HG03378 (cell line): ENCODE measurements around the gene PCGF2.
"Not testable (repeated sequence)": the region's sequence is repeated elsewhere in the genome, so short reads cannot be mapped to it uniquely, and the experiment has no call there.

Experiments
- ATAC-seq: cut with Tn5 transposase; IDR thresholded peaks from one replicate; pipeline ENCODE4 v1.9.1; 2021; ENCODE audit warnings: mild to moderate bottlenecking, moderate library complexity; ENCODE audit not compliant: unreplicated experiment

PCGF2 gene

DNA sequence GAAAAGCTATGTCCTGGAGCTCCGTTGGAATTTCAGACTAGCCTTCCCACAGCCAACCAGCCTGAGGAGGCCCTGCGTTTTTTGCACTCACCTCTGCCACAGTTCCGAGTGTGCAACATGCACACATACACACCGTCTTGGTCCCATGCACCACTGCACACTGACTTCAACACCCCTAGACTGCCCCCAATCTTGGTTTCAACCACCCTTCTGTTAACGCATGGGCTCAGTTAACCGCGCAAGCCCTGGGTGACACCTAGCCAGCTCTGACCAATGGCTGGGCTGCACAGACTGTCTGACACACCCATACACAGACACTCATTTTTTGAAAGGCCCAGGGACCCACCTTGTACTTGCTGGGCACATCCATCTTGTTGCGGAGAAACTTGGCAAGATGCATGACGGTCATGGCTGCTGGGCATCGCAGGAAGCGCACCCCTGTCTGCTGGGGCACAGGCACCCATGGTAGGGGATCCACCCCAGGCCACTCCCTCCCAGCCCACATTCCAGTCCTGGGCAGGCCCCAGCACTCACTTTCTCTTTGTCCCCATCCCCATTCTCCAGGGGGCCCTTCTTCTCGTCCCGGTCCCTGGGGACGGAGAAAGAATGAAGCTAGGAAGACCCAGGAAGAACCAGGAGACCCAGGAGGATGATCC lies 10.0 kb downstream of the PCGF2 start:
- ATAC-seq = no peak

DNA sequence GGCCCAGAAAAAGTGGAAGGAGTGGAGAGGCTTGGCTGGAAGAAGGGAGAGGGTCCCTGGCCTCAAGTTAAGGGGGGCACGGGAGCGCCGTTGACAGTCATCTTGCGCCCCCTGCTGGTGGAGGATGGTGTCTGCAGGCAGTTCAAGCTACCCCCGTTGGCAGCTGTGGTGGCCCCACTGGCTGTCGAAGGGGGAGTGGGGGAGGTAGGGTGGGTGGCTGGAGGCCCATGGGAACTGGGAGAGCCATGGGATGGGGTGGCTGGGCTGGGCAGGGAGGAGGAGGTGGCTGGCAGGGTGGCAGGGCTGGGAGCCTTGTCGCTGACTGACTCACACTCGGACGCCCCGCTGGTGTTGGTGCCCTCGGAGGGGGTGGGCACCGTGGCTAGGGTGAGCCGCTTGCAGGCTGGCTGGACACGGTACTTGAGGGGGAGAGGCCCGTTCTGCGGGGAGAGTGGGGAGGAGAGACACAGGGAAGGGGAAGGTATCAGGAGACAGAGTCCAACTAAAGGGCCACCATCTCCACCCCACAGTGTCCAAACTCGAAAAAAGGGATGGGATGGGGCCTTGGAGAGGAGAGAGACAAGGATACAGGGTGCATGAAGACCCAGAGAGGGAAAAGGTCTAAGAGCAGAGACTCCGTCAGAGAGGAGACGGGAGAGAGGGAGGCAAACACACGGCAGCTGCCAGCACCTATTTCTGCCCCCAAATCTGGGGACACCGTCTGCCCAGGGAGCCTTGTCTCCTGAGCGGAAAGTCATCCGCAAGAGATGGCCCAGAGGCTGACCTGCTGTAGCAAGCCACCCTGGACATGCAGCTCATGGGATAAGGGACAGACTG lies 12.8 kb downstream of the PCGF2 start:
- no peak for ATAC-seq

DNA sequence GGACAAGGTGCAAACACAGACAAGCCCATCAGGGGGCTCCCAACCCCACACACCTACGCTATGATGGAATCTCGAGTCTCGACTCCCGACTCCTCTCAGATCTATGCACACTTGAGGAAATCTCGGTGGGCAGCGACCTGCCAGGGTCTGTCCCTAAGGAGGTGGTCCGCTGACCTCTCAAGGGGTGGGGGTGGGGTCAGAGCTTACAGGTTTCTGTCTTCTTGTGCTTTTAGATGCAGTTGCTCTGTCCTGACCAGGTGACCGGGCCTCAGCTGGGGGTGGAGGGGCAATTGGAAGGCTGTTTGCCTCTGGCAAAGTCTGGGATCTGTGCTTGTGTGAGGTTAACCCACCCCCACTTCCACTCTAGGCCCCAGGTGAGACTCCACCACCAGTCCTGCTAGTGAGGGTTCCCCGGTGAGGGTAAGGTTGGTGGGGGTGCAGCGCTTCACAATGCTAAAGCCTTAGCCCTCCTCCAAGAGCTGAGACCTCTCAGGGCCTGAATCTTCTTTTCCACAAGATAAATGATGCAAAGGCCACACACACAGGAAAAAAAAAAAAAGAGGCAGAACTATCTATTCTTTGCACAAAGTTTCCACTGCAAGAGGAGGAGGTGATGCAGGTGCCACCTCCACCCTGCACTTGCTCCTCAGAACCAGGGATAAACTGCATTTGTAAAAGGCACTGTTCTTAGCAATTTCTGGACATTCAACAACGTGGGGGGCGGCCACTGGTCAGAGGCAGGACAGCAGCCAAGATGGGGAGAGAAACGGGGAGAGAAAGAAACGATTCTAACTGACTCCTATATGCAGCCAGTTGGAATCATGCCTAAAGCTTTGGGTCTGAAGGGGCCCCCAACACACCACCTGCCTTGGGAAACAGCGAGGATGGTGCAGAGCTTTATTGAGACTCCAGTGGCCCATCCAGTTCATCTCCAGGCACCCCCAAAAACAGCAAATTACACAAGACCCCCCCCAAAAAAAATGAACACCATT lies 13.9 kb downstream of the PCGF2 start:
- no peak for ATAC-seq

DNA sequence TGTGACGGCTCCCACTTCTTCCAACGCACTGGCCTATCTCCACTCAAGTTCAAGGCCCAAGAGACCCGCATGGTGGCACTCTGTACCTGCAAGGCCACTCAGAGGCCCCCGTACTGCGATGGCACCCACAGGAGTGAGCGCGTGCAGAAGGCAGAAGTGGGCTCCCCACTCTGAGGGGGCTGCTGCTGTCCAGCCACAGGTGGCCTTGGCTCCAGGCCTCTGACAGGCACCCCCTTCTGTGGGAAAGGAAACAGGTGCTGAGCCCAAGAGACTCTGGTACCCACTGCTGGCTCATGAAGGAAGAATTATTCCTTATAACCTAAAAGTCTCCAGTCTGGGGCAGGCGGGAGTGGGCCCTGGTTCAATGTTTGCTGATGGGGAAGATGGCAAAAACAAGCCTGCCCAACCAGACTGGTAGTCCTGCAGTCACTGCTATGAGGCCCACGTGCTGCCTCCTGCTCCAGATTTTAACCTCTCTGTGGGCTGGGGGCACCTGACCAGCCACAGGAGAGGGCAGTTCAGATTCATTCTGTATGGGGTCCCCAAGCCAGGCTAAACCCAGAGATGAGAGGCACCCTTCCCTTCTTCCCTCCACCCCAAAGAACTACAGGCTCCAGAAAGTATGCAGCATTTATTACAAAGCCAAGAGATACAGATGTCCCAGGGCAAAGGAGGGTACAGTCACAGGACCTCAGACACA lies 14.7 kb downstream of the PCGF2 start:
- ATAC-seq = no peak

DNA sequence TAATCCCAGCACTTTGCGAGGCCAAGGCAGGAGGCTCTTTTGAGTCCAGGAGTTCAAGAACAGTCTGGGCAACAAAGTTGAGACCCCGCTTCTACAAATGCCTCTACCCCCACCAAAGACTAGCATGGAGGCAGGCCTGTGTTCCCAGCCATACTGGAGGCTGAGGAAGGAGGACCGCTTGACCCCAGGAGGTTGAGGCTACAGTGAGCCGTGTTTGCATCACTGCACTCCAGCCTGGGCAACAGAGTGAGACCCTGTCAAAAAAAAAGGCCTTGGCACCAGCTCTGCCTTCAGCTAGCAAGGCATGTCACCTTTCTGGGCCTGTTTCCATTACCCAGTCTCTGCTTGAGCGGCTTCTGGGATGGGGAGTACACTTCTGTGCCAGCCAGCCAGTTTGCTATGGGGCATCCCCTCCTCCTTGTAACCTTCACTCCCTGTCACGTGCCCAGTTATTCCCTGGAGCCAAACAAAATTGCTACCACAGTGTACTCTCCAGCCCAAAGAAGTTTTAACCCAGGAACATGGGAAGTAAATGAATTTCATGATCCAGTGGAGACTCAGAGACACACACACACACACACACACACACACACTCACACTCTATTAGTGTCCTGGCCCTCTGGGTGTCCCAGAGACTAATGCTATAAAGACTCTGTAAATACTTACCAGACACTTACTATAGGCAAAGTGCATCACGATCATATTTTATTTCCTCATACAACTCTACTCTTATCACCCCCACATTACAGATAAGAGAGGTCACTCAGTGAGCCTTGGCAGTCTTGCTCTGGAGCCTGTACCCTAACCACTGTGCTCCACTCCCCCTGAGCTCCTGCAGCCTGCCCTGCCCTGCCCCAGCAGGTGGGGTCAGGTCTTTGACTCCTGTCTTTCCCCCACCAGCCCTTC lies 15.5 kb downstream of the PCGF2 start:
- ATAC-seq = no peak

DNA sequence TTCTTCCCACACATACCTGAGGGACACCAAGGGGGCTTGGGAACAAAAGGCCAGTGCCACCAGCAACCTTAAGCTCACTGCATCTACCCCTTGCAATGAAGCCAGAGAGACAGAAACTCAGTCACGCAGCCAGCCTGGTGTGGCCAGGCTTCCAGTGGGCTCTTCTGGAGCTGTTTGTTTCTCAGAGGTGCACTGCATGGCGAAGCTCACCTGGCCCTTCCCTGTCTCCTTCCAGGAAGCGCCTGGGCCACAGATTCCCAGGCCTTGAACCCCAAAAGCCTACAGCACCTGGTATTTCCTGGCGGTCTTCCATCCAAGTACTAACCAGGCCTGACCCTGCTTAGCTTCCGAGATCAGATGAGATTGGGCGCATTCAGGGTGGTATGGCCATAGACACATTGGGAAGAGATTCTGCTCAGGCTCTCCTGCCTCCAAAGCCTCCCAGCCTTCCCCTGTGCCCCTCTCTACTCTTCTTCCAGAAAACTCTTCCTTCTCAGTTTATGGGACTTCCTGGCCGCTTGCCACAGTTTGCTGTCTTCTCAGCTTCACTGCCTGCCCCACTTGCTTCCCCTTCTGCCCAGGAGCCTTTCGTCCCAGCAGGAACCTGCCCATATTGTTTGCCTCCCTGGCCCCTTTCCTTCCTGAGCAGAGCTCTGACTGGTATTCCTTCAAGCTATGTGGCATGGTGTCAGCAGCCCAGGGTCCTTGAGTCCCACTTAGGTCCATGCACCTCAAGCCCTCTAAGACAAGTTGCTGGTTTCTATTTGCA lies 16.4 kb downstream of the PCGF2 start:
- no peak for ATAC-seq

DNA sequence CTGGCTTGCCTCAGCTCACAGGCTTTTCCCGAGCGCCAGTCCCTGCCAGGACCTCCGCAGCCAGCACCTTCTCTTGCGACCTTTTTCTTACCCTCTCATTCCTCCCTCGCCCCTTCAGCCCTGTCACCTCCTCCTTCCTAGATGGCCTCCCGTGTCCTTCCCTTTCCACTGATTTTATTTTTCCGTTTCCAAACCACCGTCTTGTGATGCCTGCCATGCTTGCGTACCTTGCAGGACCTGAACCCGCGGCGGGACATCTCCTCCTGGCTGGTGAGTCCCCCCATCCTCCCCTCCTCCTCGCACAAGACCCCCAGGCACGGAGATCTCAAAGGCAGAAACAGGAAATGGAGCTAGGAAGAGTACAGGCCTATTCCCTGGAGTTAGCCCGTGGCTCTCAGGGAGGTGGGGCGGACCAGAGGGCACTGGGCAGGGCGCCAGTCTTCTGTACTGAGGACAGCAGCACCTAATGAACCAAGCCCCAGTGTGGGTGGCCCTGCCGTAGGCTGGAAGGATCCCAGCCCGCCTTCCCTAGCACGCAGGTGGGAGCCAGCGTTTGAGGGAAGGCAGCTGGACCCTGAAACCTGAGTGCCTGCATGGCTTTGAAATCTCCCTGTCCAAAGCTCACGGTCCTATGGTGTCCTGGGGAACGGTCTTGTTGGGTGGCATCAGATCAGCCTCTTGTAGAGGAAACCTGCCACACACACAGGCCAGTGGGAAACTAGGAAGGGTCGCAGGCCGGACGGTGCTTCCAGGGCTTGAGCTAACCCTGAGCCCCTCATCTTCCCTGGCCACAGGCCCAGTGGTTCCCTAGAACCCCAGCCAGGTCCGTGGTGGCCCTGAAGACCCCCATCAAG lies 17.4 kb downstream of the PCGF2 start:
- no peak for ATAC-seq

DNA sequence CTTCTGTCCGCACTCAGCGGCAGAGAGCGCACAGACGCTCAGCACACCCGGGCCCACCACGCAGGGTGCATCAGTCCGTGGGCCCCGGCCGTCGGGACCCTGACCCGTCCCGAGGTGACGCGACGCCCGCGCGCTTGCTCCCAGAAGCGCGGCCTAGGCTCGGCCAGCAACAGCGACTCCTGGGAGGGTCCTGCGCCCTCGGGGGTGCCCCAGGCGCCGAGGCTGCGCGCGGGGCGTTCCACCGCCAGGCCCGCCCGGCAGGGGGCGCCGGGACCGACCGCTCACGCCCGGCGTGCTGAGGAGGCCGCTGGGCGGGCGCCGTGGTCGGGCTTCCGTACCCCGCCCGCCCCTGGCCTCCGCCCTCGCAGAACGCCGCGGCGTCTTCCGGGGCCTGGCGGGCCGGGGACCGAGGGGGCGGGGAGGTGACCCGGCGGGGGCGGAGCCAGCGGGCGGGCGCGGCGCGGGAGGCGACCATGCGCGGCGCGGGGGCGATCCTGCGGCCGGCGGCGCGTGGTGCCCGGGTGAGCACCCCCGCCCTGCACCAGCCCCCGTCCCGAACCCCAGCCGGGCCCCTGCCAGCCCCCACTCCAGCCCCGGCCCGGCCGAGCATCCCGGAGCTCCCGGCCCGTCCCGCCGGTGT lies 18.1 kb downstream of the PCGF2 start, which contains the start of gene CISD3:
Gene CISD3 (plus strand): TSS at position 456 of the 640 bp plus-strand sequence. CDS start 18 bp downstream, at position 474.
- no peak for ATAC-seq

DNA sequence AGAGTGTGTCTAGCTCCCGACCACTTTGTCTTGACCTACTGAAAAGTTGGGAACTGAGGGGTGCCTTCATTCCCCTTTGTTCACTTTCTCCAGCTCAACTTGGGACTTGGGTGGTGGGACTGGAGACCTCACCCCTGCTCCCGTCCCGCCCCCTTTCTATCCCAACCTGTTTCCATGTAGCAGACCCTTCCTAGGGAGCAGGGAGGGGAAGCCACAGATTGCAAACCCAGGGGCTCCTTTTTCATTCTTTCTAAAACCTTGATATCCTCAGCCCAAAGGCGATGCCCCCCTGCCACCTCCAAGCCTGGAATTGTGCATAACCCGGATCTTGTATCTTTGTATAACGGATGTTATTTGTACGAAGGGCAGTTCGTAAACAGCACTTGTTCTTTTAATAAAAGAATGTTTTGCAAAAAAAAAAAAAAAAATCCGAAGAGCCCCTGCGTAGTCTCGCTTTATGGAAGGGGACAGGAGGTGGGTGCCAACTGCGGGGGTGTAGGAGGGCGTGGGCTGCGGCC lies 18.7 kb downstream of the PCGF2 start:
- ATAC-seq = no peak

DNA sequence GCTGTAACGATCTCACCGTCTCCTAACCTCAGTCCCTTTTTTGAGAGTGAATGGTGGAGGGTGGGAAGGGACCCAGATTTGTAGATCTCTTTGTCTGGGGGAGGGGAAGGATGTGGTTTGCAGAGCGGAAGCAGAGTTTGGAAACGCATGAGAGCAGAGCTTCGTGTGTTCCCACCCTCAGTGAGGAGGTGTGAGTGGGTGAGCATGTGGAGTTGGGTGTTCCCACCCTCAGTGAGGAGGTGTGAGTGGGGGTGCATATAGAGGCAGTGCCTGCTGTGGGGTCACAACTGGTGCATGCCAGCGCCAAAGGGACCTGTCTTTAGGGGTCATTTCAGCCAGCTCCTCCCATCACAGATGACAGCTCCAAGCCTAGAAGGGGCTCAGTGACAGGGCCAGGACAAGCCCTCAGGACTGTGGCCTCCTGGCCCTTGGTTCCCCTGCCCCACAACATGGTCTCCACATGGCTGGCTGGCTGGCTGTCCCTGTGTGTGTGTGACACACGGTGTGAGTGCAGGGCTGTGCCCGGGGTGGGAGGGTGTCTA lies 19.8 kb downstream of the PCGF2 start:
- no peak for ATAC-seq

DNA sequence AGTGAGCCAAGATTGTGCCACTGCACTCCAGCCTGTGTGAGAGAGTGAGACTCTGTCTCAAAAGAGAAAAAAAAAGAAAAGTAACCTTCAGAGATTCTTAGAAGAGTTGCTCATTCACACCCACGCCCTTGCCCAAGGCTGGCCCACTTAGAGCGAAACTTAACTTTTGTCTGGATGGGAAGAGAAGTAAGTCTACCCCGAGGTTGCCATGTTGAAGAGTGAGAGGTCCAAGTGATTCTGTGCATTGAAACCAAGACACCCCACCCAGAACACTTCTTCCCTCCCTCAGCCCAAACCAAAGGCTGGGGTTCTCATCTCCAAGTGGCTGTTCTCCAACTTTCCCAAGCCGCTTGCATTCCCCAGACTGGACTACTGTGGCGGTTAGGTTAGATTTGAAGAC lies 20.4 kb downstream of the PCGF2 start:
- ATAC-seq = no peak

DNA sequence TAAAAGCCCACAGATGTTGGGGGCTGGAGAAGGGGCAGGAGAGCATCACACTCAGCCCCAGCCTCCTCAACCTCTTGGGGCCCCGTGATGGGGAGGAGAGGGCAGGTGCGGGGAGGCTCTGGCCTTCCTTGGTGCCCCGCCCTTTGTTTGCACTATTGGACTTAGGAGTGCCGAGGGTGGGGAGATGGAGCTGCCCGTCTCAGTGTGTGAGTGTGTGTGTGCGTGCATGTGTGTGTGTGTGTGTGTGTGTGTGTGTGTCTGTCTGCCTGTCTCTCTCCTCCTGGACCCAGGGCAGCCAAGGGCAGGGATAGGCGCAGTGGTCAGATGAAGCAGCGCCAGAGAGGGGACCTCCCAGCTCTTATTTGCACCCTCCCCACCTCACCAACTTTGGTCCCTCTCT lies 22.0 kb downstream of the PCGF2 start:
- not testable (repeated sequence) for ATAC-seq

DNA sequence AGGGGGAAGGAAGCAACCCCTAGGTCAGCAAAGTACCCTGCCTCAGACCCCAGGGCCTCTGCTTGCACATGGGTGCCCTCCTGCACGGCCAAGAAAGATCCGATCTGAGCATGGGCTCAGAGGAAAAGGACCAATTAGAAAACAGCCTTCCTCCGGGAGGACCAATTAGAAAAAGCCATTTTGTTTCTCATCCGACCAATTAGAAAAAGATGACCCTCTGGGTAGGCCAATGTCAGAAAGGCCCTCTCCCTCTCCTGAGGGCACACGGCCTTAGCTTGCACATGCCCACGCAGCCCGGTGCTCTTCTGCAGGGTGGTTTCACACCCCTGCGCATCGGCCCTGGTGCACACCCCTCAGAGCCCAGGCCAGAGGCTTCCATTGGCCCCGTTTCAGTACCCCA lies 23.1 kb downstream of the PCGF2 start:
- no peak for ATAC-seq

DNA sequence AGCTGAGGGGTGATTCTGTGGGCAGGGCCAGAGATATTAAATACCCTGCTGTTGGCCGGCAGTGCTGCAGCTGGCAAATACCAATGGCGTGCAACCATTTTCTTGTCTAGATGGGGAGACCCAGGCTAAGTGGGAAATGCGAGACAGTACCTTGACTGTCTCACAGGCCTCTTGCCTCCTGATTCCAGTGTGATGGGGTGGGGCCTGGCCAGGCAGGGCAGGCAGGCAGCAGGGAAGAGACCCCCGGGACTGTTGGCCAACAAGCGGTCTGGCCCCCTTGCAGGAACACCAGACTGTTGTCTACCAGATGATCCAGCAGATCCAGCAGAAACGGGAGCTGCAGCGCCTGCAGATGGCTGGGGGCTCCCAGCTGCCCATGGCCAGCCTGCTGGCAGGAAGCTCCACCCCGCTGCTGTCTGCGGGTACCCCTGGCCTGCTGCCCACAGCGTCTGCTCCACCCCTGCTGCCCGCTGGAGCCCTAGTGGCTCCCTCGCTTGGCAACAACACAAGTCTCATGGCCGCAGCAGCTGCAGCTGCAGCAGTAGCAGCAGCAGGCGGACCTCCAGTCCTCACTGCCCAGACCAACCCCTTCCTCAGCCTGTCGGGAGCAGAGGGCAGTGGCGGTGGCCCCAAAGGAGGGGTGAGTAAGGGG lies 23.7 kb downstream of the PCGF2 start:
- no peak for ATAC-seq

DNA sequence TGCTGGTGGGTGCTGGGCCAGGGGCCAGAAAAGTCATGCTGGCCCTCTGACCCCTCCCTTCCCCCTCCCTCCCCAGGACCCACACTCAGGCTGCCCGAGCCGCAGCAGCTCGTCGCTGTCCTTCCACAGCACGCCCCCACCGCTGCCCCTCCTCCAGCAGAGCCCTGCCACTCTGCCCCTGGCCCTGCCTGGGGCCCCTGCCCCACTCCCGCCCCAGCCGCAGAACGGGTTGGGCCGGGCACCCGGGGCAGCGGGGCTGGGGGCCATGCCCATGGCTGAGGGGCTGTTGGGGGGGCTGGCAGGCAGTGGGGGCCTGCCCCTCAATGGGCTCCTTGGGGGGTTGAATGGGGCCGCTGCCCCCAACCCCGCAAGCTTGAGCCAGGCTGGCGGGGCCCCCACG lies 26.3 kb downstream of the PCGF2 start:
- ATAC-seq = no peak

DNA sequence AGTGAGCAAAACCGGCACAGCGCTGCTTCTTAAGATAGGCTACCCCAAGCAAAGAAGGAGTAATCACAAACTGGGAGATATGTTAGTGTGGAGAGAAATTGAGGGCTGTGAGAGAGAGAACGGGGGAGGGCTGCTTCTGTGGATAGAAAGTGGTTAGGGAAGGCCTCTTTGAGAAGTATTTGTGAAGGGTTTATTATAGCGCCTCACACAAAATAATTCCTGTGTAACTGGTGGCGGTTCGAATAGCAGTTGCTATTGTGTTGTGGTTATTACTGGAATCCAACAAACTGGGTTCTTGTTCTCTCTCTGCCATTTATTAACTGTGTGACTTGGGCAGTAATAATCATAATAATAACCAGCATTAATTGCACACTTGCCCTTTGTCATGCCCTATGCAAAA lies 27.2 kb downstream of the PCGF2 start:
- ATAC-seq = no peak
